HG02884 (cell line): ENCODE results near the gene ACR.
"Not testable (repeated sequence)": the region's sequence is repeated elsewhere in the genome, so short reads cannot be mapped to it uniquely, and the experiment has no call there.

ENCODE experiments used
- ATAC-seq: cut with Tn5 transposase; IDR thresholded peaks from one replicate; pipeline ENCODE4 v1.9.1; 2021; ENCODE audit warnings: mild to moderate bottlenecking, moderate library complexity; ENCODE audit not compliant: unreplicated experiment

ACR gene

GRCh38 chr22:50761829-50762228, 23.8 kb downstream of the ACR start:
- ATAC-seq, result not testable (repeated sequence)

- ATAC-seq, result not testable (repeated sequence)
These were observed 26.3 kb downstream of the ACR start for GRCh38 chr22:50764288-50764687.

GRCh38 chr22:50775132-50775531, 37.1 kb downstream of the ACR start:
- not testable (repeated sequence) for ATAC-seq

GRCh38 chr22:50777631-50778030, 39.6 kb downstream of the ACR start:
- ATAC-seq, result not testable (repeated sequence)

- not testable (repeated sequence) for ATAC-seq
These were observed 42.2 kb downstream of the ACR start for GRCh38 chr22:50780244-50780643.

GRCh38 chr22:50782253-50782652, 44.2 kb downstream of the ACR start:
- not testable (repeated sequence) for ATAC-seq

GRCh38 chr22:50783033-50783879, 45.3 kb downstream of the ACR start, which contains the start of gene RABL2B:
TSS of gene RABL2B (minus strand) at chr22:50783636. CDS start at chr22:50782294, 1,342 bp downstream.
- ATAC-seq, result peak; percentile 97

- ATAC-seq, result peak; percentile 16
These were observed 45.9 kb downstream of the ACR start for GRCh38 chr22:50783880-50784276.

GRCh38 chr22:50785289-50785688, 47.3 kb downstream of the ACR start:
- not testable (repeated sequence) for ATAC-seq

- not testable (repeated sequence) for ATAC-seq
These were observed 48.9 kb downstream of the ACR start for GRCh38 chr22:50786936-50787335.
